HL-60/S4 (cell line): ENCODE results near the gene DHX15.

Experiments
- in situ Hi-C: fragments of 300-500 bp; cut with MboI; formaldehyde crosslinking; loops from 2 replicates; pipeline ENCODE4 v1.14.3; 2022; ENCODE audit warnings: low sequenced_read_pairs

Gene DHX15

GRCh38 chr4:24584211-24584850 lies at the start of gene DHX15:
Gene DHX15, minus strand, starts transcription at chr4:24584554. Its CDS starts 161 bp downstream, at chr4:24584393.
- in situ Hi-C loops, result no loop called here

GRCh38 chr4:24632011-24632410 lies 47.7 kb upstream of the DHX15 start:
- in situ Hi-C loops, result no loop called here

- in situ Hi-C loops, result no loop called here
Measured at GRCh38 chr4:24630937-24631336, 46.6 kb upstream of the DHX15 start.

GRCh38 chr4:24625091-24625490 lies 40.7 kb upstream of the DHX15 start:
- in situ Hi-C loops, result no loop called here

- in situ Hi-C loops, result no loop called here
Measured at GRCh38 chr4:24624381-24624780, 40.0 kb upstream of the DHX15 start.

- in situ Hi-C loops, result no loop called here
Measured at GRCh38 chr4:24622146-24622834, 37.9 kb upstream of the DHX15 start.

GRCh38 chr4:24615977-24616376 lies 31.6 kb upstream of the DHX15 start:
- in situ Hi-C loops, result no loop called here

- in situ Hi-C loops, result no loop called here
Measured at GRCh38 chr4:24614881-24615280, 30.5 kb upstream of the DHX15 start.

GRCh38 chr4:24613502-24613901 lies 29.1 kb upstream of the DHX15 start:
- in situ Hi-C loops, result no loop called here

GRCh38 chr4:24611575-24611974 lies 27.2 kb upstream of the DHX15 start:
- in situ Hi-C loops, result no loop called here

GRCh38 chr4:24607334-24607733 lies 23.0 kb upstream of the DHX15 start:
- in situ Hi-C loops, result no loop called here

GRCh38 chr4:24605216-24605615 lies 20.9 kb upstream of the DHX15 start:
- in situ Hi-C loops, result no loop called here

GRCh38 chr4:24604558-24605214 lies 20.3 kb upstream of the DHX15 start:
- in situ Hi-C loops, result no loop called here

- in situ Hi-C loops, result no loop called here
Measured at GRCh38 chr4:24603343-24603742, 19.0 kb upstream of the DHX15 start.

GRCh38 chr4:24601121-24601520 lies 16.8 kb upstream of the DHX15 start:
- in situ Hi-C loops, result no loop called here

GRCh38 chr4:24599275-24599674 lies 14.9 kb upstream of the DHX15 start:
- in situ Hi-C loops, result no loop called here

- in situ Hi-C loops, result no loop called here
Measured at GRCh38 chr4:24598025-24598424, 13.7 kb upstream of the DHX15 start.

GRCh38 chr4:24595659-24596058 lies 11.3 kb upstream of the DHX15 start:
- in situ Hi-C loops, result no loop called here

GRCh38 chr4:24594887-24595286 lies 10.5 kb upstream of the DHX15 start:
- in situ Hi-C loops, result no loop called here

GRCh38 chr4:24589448-24589847 lies 5.1 kb upstream of the DHX15 start:
- in situ Hi-C loops, result no loop called here

GRCh38 chr4:24588216-24588954 lies 4.0 kb upstream of the DHX15 start:
- in situ Hi-C loops, result no loop called here
